HEK293 (cell line): ENCODE measurements around the gene NEIL3.
A peak's percentile ranks its signal among the peaks of the same experiment; 100 is the strongest.

Source experiments
- CTCF ChIA-PET: fragments of 350-600 bp; formaldehyde crosslinking; extraction: SDS; loops from one replicate; lab custom pipeline; 2021; ENCODE audit warnings: antibody characterized with exemption; lab: Yijun Ruan, JAX
- POLR2A ChIA-PET: fragments of 300-600 bp; formaldehyde crosslinking; extraction: SDS; loops from one replicate; lab custom pipeline; 2020; ENCODE audit warnings: antibody characterized with exemption, inconsistent platforms; lab: Yijun Ruan, JAX
- H3K27ac ChIP-seq: fragments of 200-500 bp; sonication (Bioruptor generic); 2 replicates; pipeline ENCODE4 v1.5.1; 2014; ENCODE audit warnings: low read depth, low read length, control low read depth, inconsistent platforms; ENCODE audit errors: extremely low read depth
- H3K36me3 ChIP-seq, 2 experiments: fragments of 200-500 bp in 1 of 2; sonication (Bioruptor generic) in 1 of 2; 1 replicate in 1 of 2; 2 replicates in 1 of 2; pipeline ENCODE4 v1.5.1; 2014 to 2017; ENCODE audit warnings: inconsistent platforms in 2 of 2, low read length in 2 of 2; ENCODE audit not compliant: control insufficient read depth in 2 of 2, insufficient read depth in 1 of 2
- H3K4me1 ChIP-seq: fragments of 200-500 bp; sonication (Bioruptor generic); 2 replicates; pipeline ENCODE4 v1.5.1; 2014; ENCODE audit warnings: mild to moderate bottlenecking, low read length, inconsistent platforms; ENCODE audit not compliant: control insufficient read depth, insufficient read depth
- H3K4me3 ChIP-seq: 2 replicates; pipeline ENCODE4 v1.5.1; 2011; ENCODE audit warnings: low read depth, mild to moderate bottlenecking, control low read depth, low read length, moderate library complexity
- H3K9me3 ChIP-seq: fragments of 200-500 bp; sonication (Bioruptor generic); 2 replicates; pipeline ENCODE4 v1.5.1; 2014; ENCODE audit warnings: low read depth, low read length, inconsistent platforms; ENCODE audit not compliant: control insufficient read depth, insufficient read depth
- FEZF1 ChIP-seq: fragments of 450-650 bp; formaldehyde crosslinking; IDR thresholded peaks from 2 replicates; pipeline ENCODE4 v1.5.1; 2016; ENCODE audit warnings: missing biosample characterization, missing genetic modification characterization
- INSM2 ChIP-seq: fragments of 450-650 bp; formaldehyde crosslinking; IDR thresholded peaks from 2 replicates; pipeline ENCODE4 v1.5.1; 2016; ENCODE audit warnings: missing biosample characterization, missing genetic modification characterization
- KLF1 ChIP-seq: fragments of 450-650 bp; formaldehyde crosslinking; IDR thresholded peaks from 2 replicates; pipeline ENCODE4 v1.5.1; 2016; ENCODE audit warnings: missing biosample characterization, missing genetic modification characterization
- KLF10 ChIP-seq: fragments of 450-650 bp; IDR thresholded peaks from 2 replicates; pipeline ENCODE4 v1.5.1; 2018; ENCODE audit warnings: missing biosample characterization, mild to moderate bottlenecking, missing genetic modification characterization
- KLF17 ChIP-seq: fragments of 450-650 bp; formaldehyde crosslinking; IDR thresholded peaks from 2 replicates; pipeline ENCODE4 v1.5.1; 2016; ENCODE audit warnings: missing biosample characterization, missing genetic modification characterization
- KLF7 ChIP-seq: fragments of 450-650 bp; formaldehyde crosslinking; IDR thresholded peaks from 2 replicates; pipeline ENCODE4 v1.5.1; 2016; ENCODE audit warnings: missing biosample characterization, missing genetic modification characterization, borderline replicate concordance
- KLF8 ChIP-seq: fragments of 450-650 bp; formaldehyde crosslinking; IDR thresholded peaks from 2 replicates; pipeline ENCODE4 v1.5.1; 2016; ENCODE audit warnings: missing biosample characterization, missing genetic modification characterization
- KLF9 ChIP-seq: fragments of 450-650 bp; formaldehyde crosslinking; IDR thresholded peaks from 2 replicates; pipeline ENCODE4 v1.5.1; 2016; ENCODE audit warnings: missing biosample characterization, missing genetic modification characterization, low read depth
- SP3 ChIP-seq: fragments of 450-650 bp; formaldehyde crosslinking; IDR thresholded peaks from 2 replicates; pipeline ENCODE4 v1.5.1; 2016; ENCODE audit warnings: missing biosample characterization, missing genetic modification characterization
- ZBTB17 ChIP-seq: fragments of 450-650 bp; formaldehyde crosslinking; IDR thresholded peaks from 2 replicates; pipeline ENCODE4 v1.5.1; 2016; ENCODE audit warnings: missing biosample characterization, missing genetic modification characterization
- ZBTB20 ChIP-seq: fragments of 450-650 bp; formaldehyde crosslinking; IDR thresholded peaks from 2 replicates; pipeline ENCODE4 v1.5.1; 2016; ENCODE audit warnings: missing biosample characterization, missing genetic modification characterization
- ZBTB21 ChIP-seq: fragments of 450-650 bp; formaldehyde crosslinking; IDR thresholded peaks from 2 replicates; pipeline ENCODE4 v1.5.1; 2017; ENCODE audit warnings: missing biosample characterization, missing genetic modification characterization
- ZEB2 ChIP-seq: fragments of 450-650 bp; formaldehyde crosslinking; IDR thresholded peaks from 2 replicates; pipeline ENCODE4 v1.5.1; 2016; ENCODE audit warnings: missing biosample characterization, missing genetic modification characterization
- ZFP37 ChIP-seq: fragments of 450-650 bp; formaldehyde crosslinking; IDR thresholded peaks from 2 replicates; pipeline ENCODE4 v1.5.1; 2016; ENCODE audit warnings: missing biosample characterization, missing genetic modification characterization
- ZIC2 ChIP-seq: fragments of 450-650 bp; formaldehyde crosslinking; IDR thresholded peaks from 2 replicates; pipeline ENCODE4 v1.5.1; 2016; ENCODE audit warnings: missing biosample characterization, missing genetic modification characterization
- ZNF18 ChIP-seq: fragments of 450-650 bp; formaldehyde crosslinking; IDR thresholded peaks from 2 replicates; pipeline ENCODE4 v1.5.1; 2016; ENCODE audit warnings: missing biosample characterization, missing genetic modification characterization
- ZNF2 ChIP-seq: fragments of 450-650 bp; formaldehyde crosslinking; IDR thresholded peaks from 2 replicates; pipeline ENCODE4 v1.5.1; 2016; ENCODE audit warnings: missing biosample characterization, missing genetic modification characterization
- ZNF26 ChIP-seq: fragments of 450-650 bp; formaldehyde crosslinking; IDR thresholded peaks from 2 replicates; pipeline ENCODE4 v1.5.1; 2016; ENCODE audit warnings: missing biosample characterization, missing genetic modification characterization
- ZNF324 ChIP-seq: fragments of 450-650 bp; formaldehyde crosslinking; IDR thresholded peaks from 2 replicates; pipeline ENCODE4 v1.5.1; 2016; ENCODE audit warnings: missing biosample characterization, missing genetic modification characterization
- ZNF394 ChIP-seq: fragments of 450-650 bp; formaldehyde crosslinking; IDR thresholded peaks from 2 replicates; pipeline ENCODE4 v1.5.1; 2016; ENCODE audit warnings: missing biosample characterization, missing genetic modification characterization, mild to moderate bottlenecking, moderate library complexity, borderline replicate concordance
- ZNF426 ChIP-seq: fragments of 450-650 bp; formaldehyde crosslinking; IDR thresholded peaks from 2 replicates; pipeline ENCODE4 v1.5.1; 2017; ENCODE audit warnings: missing biosample characterization, missing genetic modification characterization, mild to moderate bottlenecking, inconsistent platforms, moderate library complexity
- ZNF501 ChIP-seq: fragments of 450-650 bp; formaldehyde crosslinking; IDR thresholded peaks from 2 replicates; pipeline ENCODE4 v1.5.1; 2016; ENCODE audit warnings: missing biosample characterization, missing genetic modification characterization
- ZNF514 ChIP-seq: fragments of 450-650 bp; formaldehyde crosslinking; IDR thresholded peaks from 2 replicates; pipeline ENCODE4 v1.5.1; 2016; ENCODE audit warnings: missing biosample characterization, missing genetic modification characterization
- ZNF530 ChIP-seq: fragments of 450-650 bp; formaldehyde crosslinking; IDR thresholded peaks from 2 replicates; pipeline ENCODE4 v1.5.1; 2016; ENCODE audit warnings: low read depth, missing biosample characterization, missing genetic modification characterization
- ZNF561 ChIP-seq: fragments of 450-650 bp; IDR thresholded peaks from 2 replicates; pipeline ENCODE4 v1.5.1; 2018; ENCODE audit warnings: missing biosample characterization, missing genetic modification characterization, borderline replicate concordance
- ZNF660 ChIP-seq: fragments of 450-650 bp; IDR thresholded peaks from 2 replicates; pipeline ENCODE4 v1.5.1; 2018; ENCODE audit warnings: missing biosample characterization, mild to moderate bottlenecking, missing genetic modification characterization
- ZNF692 ChIP-seq: fragments of 450-650 bp; formaldehyde crosslinking; IDR thresholded peaks from 2 replicates; pipeline ENCODE4 v1.5.1; 2016; ENCODE audit warnings: missing biosample characterization, missing genetic modification characterization
- ZNF76 ChIP-seq: fragments of 450-650 bp; formaldehyde crosslinking; IDR thresholded peaks from 2 replicates; pipeline ENCODE4; 2016; ENCODE audit warnings: low read depth, missing biosample characterization, missing genetic modification characterization, borderline replicate concordance
- ZNF768 ChIP-seq: fragments of 450-650 bp; formaldehyde crosslinking; IDR thresholded peaks from 2 replicates; pipeline ENCODE4 v1.5.1; 2018; ENCODE audit warnings: missing biosample characterization, mild to moderate bottlenecking, missing genetic modification characterization
- ZXDB ChIP-seq: fragments of 450-650 bp; formaldehyde crosslinking; IDR thresholded peaks from 2 replicates; pipeline ENCODE4 v1.5.1; 2016; ENCODE audit warnings: missing biosample characterization, missing genetic modification characterization

NEIL3 gene

GRCh38 chr4:177309522-177310371 is at the start of gene NEIL3:
NEIL3 (plus strand) TSS chr4:177309874; CDS start chr4:177309954, 80 bp downstream.
- H3K9me3 ChIP-seq: no peaks in the 10 kb centered on the region
- peak within 1 kb of the TSS; percentile 57; the same call in 1 of the 2 replicates for H3K27ac ChIP-seq
- POLR2A ChIA-PET: interaction anchor here (0.6 to 1.5 kb wide), 11 partner anchors 9 to 1309 kb away, joined by 3 to 6 read pairs (median 3); no protein-coding TSS in a partner anchor
- peak within 1 kb of the TSS; percentile 76 for H3K4me3 ChIP-seq
- CTCF ChIA-PET: no interaction called here
- no peaks in the 10 kb centered on the region for H3K4me1 ChIP-seq
- no peaks in the 10 kb centered on the region; a peak in 1 of 3 replicates for H3K36me3 ChIP-seq
- TF ChIP-seq KLF7 (tag by site-specific recombination) (peak; percentile 87; the same call in 1 of the 2 replicates), KLF1 (peak; percentile 64; the same call in 1 of the 2 replicates), ZNF426 (no peak), ZEB2 (0 out of 2 replicates have a peak, but pooled peaks have one; percentile 18), ZBTB20 (peak; percentile 60; the same call in 1 of the 2 replicates), ZNF514 (tag by site-specific recombination) (no peak), KLF9 (tag by site-specific recombination) (peak; percentile 63), FEZF1 (no peak), ZBTB21 (0 out of 2 replicates have a peak, but pooled peaks have one; percentile 21), ZNF501 (tag by site-specific recombination) (peak; percentile 81; the same call in 1 of the 2 replicates), ZBTB17 (tag by site-specific recombination) (peak; percentile 60), ZNF76 (tag by site-specific recombination) (0 out of 2 replicates have a peak, but pooled peaks have one; percentile 43), INSM2 (tag by site-specific recombination) (0 out of 2 replicates have a peak, but pooled peaks have one; percentile 47), SP3 (tag by site-specific recombination) (peak; percentile 78), ZNF2 (tag by site-specific recombination) (peak; percentile 45; the same call in 1 of the 2 replicates), ZNF26 (tag by site-specific recombination) (no peak), ZNF768 (tag by site-specific recombination) (peak; percentile 42; the same call in 1 of the 2 replicates), KLF10 (tag by site-specific recombination) (peak; percentile 39; the same call in 1 of the 2 replicates), ZNF561 (0 out of 2 replicates have a peak, but pooled peaks have one; percentile 36), ZXDB (tag by site-specific recombination) (peak; percentile 83), ZFP37 (tag by site-specific recombination) (0 out of 2 replicates have a peak, but pooled peaks have one; percentile 44), KLF8 (tag by site-specific recombination) (peak; percentile 81), ZNF18 (tag by site-specific recombination) (peak; percentile 86), KLF17 (tag by site-specific recombination) (0 out of 2 replicates have a peak, but pooled peaks have one; percentile 53), ZNF660 (tag by site-specific recombination) (no peak), ZNF692 (tag by site-specific recombination) (0 out of 2 replicates have a peak, but pooled peaks have one; percentile 15), ZIC2 (tag by site-specific recombination) (peak; percentile 73), ZNF530 (tag by site-specific recombination) (no peak), ZNF324 (0 out of 2 replicates have a peak, but pooled peaks have one; percentile 53), ZNF394 (tag by site-specific recombination) (peak; percentile 78; the same call in 1 of the 2 replicates)
